Jurkat, Clone E6-1 (cell line): Measurements from ENCODE around the gene KCNIP4.
"Not testable (repeated sequence)": the region's sequence is repeated elsewhere in the genome, so short reads cannot be mapped to it uniquely, and the experiment has no call there.

ENCODE experiments used
- DNase-seq: peaks from one replicate; pipeline ENCODE4 v3.0.0-alpha.2; 2011; ENCODE audit warnings: low read depth, low spot score
- H3K4me3 ChIP-seq: 2 replicates; pipeline ENCODE4 v1.5.1; 2011; ENCODE audit warnings: mild to moderate bottlenecking, low read length, control low read depth, moderate library complexity

Gene KCNIP4

DNA sequence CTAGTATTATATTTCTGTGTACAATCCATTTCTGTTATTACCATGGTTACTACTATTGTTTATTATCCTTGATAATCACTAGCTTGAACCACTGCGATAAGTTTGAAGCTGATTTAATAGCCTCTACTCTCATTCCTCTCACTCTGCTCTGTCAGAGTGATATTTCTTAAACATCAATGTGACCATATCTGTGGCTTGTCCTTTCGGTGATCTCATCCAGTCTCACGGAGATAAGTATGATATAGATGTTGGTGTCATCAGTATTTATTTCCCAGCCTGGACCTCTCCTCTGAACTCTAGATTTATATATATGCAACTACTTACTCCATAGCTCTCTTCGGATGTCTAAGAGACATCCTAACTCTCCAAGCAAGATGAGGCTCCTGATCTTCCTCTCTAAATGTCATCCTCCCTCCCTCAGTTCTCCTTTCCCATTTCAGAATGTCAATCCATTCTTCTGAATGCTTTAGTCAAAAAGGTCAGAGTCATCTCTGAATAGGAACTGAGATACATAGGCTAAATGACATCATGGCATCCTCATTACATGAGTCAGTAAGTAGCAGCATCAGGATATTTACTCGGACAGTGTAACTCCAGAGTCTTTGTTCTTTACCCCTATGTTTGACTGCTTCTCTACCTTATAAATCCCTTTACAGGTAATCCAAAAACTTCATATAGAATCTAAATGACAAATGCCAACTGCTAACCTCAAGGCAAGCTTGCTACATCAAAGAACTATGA lies 1118.8 kb downstream of the KCNIP4 start:
- no peak for DNase-seq
- no peak overlapping the region for H3K4me3 ChIP-seq

DNA sequence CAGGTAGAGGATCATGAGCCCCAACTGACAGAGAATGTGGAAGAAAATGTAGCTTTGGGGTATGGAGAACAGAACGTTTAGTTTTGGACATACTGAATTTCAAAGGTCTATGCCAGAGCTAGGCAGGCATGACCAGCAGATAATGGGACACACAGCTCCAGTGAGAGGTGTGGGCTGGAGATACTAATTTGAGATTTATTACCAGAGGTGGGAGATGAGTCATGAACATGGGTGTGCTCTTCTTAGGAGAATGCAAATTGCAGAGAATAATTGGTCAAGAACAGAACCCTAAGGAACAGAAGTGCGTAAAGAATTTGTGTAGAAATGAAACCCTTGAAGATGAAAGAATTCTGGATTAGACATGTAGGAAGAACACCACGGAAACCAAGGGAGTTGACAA lies 1123.1 kb downstream of the KCNIP4 start:
- H3K4me3 ChIP-seq, result no peak overlapping the region
- DNase-seq, result no peak

GRCh38 chr4:20816287-20816686 lies 1132.3 kb downstream of the KCNIP4 start:
- no peak overlapping the region for H3K4me3 ChIP-seq
- DNase-seq, result no peak

- no peak for DNase-seq
- no peak overlapping the region for H3K4me3 ChIP-seq
Observed at GRCh38 chr4:20813700-20814099, 1134.9 kb downstream of the KCNIP4 start.

DNA sequence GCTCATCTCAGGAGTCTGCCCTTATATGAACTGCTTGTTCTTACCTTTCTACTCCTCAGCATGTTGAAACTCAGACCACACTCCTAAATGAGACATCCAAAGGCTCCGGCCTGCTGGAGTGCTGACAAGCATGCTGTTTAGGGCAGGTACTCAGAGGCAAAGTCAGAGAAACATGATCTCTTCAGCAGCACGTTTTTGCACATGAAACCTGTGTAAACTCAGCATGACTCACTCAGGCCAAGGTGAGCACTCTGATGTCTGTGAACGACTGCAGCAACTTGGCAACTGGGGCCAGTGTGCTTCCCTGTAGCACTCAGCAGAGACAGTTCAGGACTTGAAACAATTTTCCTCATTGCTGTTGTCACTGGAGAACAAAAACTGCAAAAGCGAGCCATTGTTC lies 1138.8 kb downstream of the KCNIP4 start:
- H3K4me3 ChIP-seq, result no peak overlapping the region
- DNase-seq, result no peak

DNA sequence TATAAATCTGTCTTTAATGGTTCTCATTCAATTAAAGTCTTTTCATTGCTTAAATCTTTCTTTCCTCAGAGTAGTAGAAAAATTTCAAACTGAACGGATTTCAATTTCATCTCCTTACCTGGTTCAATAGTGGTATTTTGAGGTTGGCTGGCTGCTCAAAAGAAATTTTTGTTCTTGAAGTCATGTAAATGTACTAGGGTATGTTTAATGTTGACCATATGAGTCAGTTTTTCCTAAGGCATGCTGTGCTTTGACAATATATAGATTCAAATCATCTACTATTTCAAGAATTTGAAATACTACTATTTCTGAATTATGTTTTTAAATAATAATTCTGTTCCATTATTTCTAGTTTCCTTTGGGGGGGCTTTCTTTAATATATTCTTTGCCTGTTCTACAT lies 1142.9 kb downstream of the KCNIP4 start:
- no peak for DNase-seq
- no peak overlapping the region for H3K4me3 ChIP-seq

DNA sequence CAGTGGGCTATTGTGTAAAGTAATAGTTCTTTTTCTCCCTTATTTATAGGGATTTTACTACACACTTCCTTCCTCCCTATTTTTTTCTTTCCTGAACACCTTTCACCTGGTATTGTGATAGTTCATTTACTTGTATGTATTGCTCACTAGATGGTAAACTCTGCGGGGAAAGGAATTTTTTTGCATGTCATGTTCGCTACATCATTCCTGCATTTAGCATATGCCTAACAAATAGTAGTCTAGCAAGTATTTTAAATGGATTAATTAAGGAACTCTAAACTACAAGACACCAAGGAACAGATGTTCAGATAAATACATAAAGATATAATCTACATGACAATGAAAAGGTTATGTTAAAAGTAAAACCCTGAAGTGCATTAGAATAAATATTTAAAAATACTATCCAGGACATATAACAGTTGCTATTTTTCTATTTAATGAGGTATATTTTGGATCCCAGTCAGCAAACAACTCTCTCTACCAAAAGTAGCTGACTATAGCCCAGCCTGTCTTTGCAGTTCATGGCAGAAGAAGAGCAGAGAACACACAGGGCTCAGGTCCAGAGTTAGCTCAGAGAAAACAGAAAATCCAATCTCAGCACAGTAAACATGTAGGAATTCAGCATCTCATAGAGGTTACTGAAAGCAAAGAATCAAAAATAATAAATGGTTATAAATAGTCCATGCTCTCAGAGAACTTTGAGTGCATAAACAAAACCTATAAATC lies 1160.5 kb downstream of the KCNIP4 start:
- DNase-seq, result no peak
- H3K4me3 ChIP-seq, result no peak overlapping the region

- not testable (repeated sequence) for H3K4me3 ChIP-seq, DNase-seq
Observed at GRCh38 chr4:20783134-20783533, 1165.4 kb downstream of the KCNIP4 start.

GRCh38 chr4:20778896-20779295 lies 1169.7 kb downstream of the KCNIP4 start:
- H3K4me3 ChIP-seq, result no peak overlapping the region
- no peak for DNase-seq

GRCh38 chr4:20773144-20773997 lies 1175.2 kb downstream of the KCNIP4 start:
- peak; percentile 20 for DNase-seq
- no peak overlapping the region for H3K4me3 ChIP-seq

- no peak for DNase-seq
- H3K4me3 ChIP-seq, result no peak overlapping the region
Observed at GRCh38 chr4:20764366-20764992, 1184.1 kb downstream of the KCNIP4 start.

DNA sequence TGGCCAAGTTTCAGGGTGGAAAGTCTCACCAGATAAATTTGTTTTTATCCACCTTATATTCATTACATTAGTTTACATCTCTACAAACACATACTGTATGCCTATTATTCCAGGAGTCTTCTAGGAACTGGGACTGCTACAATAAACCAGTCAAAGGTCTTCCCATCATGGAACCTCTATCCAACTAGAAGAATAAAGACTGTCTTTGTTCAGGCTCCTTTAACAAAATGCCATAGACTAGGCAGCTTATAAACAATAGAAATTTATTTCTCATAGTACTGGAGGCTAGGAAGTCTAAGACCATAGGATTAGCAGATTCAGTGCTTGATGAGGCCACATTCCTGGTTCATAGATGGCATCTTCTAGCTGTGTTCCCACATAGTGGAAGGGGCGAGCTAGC lies 1186.7 kb downstream of the KCNIP4 start:
- no peak for DNase-seq
- no peak overlapping the region for H3K4me3 ChIP-seq

- no peak overlapping the region for H3K4me3 ChIP-seq
- no peak for DNase-seq
Observed at GRCh38 chr4:20761382-20761781, 1187.2 kb downstream of the KCNIP4 start.

GRCh38 chr4:20760053-20760452 lies 1188.5 kb downstream of the KCNIP4 start:
- peak; percentile 10 for DNase-seq
- no peak overlapping the region for H3K4me3 ChIP-seq

DNA sequence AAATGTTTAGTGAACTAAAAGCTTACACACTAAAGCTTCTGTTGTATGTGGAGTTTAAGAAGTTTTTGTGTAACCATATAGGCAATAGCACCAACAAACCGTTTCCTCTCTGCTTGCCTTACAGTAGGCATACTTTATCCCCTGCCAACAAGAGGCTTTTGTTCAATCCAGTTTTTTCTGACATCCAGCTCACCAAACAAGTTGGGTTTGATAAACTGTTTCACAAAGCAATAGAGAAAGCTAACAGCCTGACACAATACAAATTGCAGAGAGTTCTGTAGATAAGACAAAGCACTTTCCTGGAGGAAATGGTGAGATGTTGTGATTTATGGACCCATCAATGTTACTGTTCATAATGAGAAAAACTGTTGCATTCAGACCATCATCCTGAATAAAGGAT lies 1194.5 kb downstream of the KCNIP4 start:
- H3K4me3 ChIP-seq, result no peak overlapping the region
- DNase-seq, result no peak

DNA sequence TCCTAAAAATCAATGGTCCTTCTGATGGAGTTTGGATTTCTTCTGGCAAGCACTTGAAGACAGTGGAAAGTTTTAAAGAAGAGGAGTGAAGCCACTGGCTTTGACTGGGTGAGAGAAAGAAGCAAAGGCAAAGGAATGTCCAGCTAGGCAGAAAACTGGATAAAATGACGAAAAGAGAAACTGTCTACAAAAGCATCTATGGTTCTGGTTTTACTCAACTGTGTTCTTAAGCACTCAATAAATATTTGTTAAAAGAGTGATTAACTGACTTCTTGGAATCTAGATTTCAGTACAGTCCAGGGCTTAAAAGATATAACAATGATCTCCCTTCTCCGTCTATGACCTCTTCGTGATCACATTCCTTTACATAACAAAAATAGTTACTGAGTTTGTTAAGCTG lies 1195.9 kb downstream of the KCNIP4 start:
- no peak for DNase-seq
- H3K4me3 ChIP-seq, result no peak overlapping the region

- not testable (repeated sequence) for DNase-seq, H3K4me3 ChIP-seq
Observed at GRCh38 chr4:20746000-20746399, 1202.6 kb downstream of the KCNIP4 start.

DNA sequence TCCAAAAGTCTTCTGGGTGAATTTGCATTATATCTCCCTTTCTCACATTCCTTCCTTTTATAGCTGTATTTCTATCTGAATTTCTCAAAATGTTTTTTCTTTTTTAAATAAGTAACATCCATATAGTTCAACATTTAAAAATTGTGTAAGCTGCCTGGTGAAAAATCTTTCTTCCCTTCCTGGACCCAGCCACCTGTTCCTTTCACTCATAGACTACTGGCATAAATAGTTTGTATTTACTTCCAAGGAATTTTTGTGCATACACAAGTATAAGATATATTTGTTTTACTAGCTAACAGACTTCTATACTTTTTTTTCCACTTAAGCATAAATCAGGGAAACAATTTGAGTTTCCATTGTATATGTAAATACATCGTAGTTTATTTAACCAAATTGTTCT lies 1212.6 kb downstream of the KCNIP4 start:
- DNase-seq, result no peak
- no peak overlapping the region for H3K4me3 ChIP-seq

GRCh38 chr4:20724915-20725314 lies 1223.7 kb downstream of the KCNIP4 start:
- DNase-seq, result no peak
- no peak overlapping the region for H3K4me3 ChIP-seq
